HL-60 (cell line): ENCODE data around the gene JMJD4.

Experiments used
- CTCF ChIP-seq: IDR thresholded peaks from one replicate; pipeline ENCODE4 v1.5.1; 2011; ENCODE audit warnings: low read length, control low read depth, inconsistent platforms; ENCODE audit not compliant: insufficient read depth
- GABPA ChIP-seq: IDR thresholded peaks from 2 replicates; pipeline ENCODE4 v1.6.1; 2012; ENCODE audit warnings: low read depth

- TF ChIP-seq CTCF = no peak
- TF ChIP-seq GABPA = no peak
These were observed 34.2 kb upstream of the JMJD4 start for GRCh38 chr1:227769047-227769935.
